ENCODE measurements around the gene ATP5PD.

DNA sequence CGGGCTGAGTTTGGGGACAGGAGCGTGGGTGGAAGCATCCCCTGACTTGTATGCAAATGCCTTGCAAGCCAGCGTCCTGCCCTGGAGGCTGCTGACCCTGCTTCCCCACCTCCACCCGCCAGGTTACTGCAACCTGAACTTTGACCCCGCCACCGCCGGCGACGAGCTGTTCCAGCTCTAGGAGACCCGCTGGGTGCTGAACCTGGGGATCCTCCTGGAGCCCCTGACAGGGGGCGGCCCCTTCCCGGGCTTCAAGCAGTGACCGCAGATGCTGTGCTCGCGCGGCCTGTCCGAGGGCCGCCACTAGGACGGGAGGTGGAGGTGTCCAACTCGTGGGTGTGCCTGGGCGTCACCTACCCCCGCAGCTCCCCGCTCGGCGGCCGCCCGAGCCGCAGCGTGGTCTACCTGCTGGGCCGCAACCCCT is 30.3 kb upstream of the ATP5PD start:
- TF ChIP-seq, protein P1, sequence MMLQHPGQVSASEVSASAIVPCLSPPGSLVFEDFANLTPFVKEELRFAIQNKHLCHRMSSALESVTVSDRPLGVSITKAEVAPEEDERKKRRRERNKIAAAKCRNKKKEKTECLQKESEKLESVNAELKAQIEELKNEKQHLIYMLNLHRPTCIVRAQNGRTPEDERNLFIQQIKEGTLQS (CRISPR knock-in tag; conservative IDR thresholded peaks at IDR 0.05): no peak
- TF ChIP-seq, protein P2, sequence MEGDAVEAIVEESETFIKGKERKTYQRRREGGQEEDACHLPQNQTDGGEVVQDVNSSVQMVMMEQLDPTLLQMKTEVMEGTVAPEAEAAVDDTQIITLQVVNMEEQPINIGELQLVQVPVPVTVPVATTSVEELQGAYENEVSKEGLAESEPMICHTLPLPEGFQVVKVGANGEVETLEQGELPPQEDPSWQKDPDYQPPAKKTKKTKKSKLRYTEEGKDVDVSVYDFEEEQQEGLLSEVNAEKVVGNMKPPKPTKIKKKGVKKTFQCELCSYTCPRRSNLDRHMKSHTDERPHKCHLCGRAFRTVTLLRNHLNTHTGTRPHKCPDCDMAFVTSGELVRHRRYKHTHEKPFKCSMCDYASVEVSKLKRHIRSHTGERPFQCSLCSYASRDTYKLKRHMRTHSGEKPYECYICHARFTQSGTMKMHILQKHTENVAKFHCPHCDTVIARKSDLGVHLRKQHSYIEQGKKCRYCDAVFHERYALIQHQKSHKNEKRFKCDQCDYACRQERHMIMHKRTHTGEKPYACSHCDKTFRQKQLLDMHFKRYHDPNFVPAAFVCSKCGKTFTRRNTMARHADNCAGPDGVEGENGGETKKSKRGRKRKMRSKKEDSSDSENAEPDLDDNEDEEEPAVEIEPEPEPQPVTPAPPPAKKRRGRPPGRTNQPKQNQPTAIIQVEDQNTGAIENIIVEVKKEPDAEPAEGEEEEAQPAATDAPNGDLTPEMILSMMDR (IDR thresholded peaks at IDR 0.05): no peak
- TF ChIP-seq TCF7 (CRISPR knock-in tag; IDR thresholded peaks at IDR 0.05; ENCODE audit: low read depth): no peak
- no peak for TF ChIP-seq ZNF232 (CRISPR knock-in tag; IDR thresholded peaks at IDR 0.05)
- TF ChIP-seq ESRRA (CRISPR knock-in tag; IDR thresholded peaks at IDR 0.05; ENCODE audit: borderline replicate concordance): no peak
- TF ChIP-seq ZNF423 (CRISPR knock-in tag; IDR thresholded peaks at IDR 0.05): 0 out of 2 replicates have a peak, but pooled peaks have one; percentile 33
- no peak for TF ChIP-seq ATF1 (CRISPR knock-in tag; IDR thresholded peaks at IDR 0.05)
- no peak for TF ChIP-seq PRRX2 (CRISPR knock-in tag; IDR thresholded peaks at IDR 0.05)
- TF ChIP-seq, protein P3, sequence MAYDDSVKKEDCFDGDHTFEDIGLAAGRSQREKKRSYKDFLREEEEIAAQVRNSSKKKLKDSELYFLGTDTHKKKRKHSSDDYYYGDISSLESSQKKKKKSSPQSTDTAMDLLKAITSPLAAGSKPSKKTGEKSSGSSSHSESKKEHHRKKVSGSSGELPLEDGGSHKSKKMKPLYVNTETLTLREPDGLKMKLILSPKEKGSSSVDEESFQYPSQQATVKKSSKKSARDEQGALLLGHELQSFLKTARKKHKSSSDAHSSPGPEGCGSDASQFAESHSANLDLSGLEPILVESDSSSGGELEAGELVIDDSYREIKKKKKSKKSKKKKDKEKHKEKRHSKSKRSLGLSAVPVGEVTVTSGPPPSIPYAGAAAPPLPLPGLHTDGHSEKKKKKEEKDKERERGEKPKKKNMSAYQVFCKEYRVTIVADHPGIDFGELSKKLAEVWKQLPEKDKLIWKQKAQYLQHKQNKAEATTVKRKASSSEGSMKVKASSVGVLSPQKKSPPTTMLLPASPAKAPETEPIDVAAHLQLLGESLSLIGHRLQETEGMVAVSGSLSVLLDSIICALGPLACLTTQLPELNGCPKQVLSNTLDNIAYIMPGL (CRISPR knock-in tag; IDR thresholded peaks at IDR 0.05): no peak
- TF ChIP-seq, protein P4, sequence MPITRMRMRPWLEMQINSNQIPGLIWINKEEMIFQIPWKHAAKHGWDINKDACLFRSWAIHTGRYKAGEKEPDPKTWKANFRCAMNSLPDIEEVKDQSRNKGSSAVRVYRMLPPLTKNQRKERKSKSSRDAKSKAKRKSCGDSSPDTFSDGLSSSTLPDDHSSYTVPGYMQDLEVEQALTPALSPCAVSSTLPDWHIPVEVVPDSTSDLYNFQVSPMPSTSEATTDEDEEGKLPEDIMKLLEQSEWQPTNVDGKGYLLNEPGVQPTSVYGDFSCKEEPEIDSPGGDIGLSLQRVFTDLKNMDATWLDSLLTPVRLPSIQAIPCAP (CRISPR knock-in tag; IDR thresholded peaks at IDR 0.05): no peak
- no peak for TF ChIP-seq SMAD4 (CRISPR knock-in tag; IDR thresholded peaks at IDR 0.05)
- TF ChIP-seq NFE2L1 (CRISPR knock-in tag; IDR thresholded peaks at IDR 0.05): no peak
- TF ChIP-seq CREB1 (CRISPR knock-in tag; IDR thresholded peaks at IDR 0.05): no peak
- TF ChIP-seq, protein P5, sequence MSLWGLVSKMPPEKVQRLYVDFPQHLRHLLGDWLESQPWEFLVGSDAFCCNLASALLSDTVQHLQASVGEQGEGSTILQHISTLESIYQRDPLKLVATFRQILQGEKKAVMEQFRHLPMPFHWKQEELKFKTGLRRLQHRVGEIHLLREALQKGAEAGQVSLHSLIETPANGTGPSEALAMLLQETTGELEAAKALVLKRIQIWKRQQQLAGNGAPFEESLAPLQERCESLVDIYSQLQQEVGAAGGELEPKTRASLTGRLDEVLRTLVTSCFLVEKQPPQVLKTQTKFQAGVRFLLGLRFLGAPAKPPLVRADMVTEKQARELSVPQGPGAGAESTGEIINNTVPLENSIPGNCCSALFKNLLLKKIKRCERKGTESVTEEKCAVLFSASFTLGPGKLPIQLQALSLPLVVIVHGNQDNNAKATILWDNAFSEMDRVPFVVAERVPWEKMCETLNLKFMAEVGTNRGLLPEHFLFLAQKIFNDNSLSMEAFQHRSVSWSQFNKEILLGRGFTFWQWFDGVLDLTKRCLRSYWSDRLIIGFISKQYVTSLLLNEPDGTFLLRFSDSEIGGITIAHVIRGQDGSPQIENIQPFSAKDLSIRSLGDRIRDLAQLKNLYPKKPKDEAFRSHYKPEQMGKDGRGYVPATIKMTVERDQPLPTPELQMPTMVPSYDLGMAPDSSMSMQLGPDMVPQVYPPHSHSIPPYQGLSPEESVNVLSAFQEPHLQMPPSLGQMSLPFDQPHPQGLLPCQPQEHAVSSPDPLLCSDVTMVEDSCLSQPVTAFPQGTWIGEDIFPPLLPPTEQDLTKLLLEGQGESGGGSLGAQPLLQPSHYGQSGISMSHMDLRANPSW (CRISPR knock-in tag; conservative IDR thresholded peaks at IDR 0.05; ENCODE audit: low read depth): no peak

Data from WTC11 (cell line).